ENCODE results near the gene F12.
"Not testable (repeated sequence)": the region's sequence is repeated elsewhere in the genome, so short reads cannot be mapped to it uniquely, and the experiment has no call there.

Gene F12

GRCh38 chr5:177367323-177367848 is 42.0 kb downstream of the F12 start:
- no peak for DNase-seq

- DNase-seq: peak; percentile 95
Observed at GRCh38 chr5:177366528-177367322, 42.6 kb downstream of the F12 start.

GRCh38 chr5:177365845-177366527 is 43.4 kb downstream of the F12 start:
- peak; percentile 42 for DNase-seq

- DNase-seq: no peak
Observed at GRCh38 chr5:177364159-177364962, 45.0 kb downstream of the F12 start.

GRCh38 chr5:177363565-177363964 is 45.8 kb downstream of the F12 start:
- DNase-seq: no peak

GRCh38 chr5:177362610-177363507 is 46.5 kb downstream of the F12 start:
- DNase-seq: peak; percentile 62

GRCh38 chr5:177362292-177362609 is 47.1 kb downstream of the F12 start:
- DNase-seq: no peak

- DNase-seq: no peak
Observed at GRCh38 chr5:177361418-177362291, 47.7 kb downstream of the F12 start.

GRCh38 chr5:177360740-177361139 is 48.6 kb downstream of the F12 start:
- DNase-seq: not testable (repeated sequence)

GRCh38 chr5:177359860-177360259 is 49.5 kb downstream of the F12 start:
- DNase-seq: no peak

- DNase-seq: no peak
Observed at GRCh38 chr5:177359451-177359851, 49.9 kb downstream of the F12 start.

GRCh38 chr5:177358370-177358819 is 51.0 kb downstream of the F12 start:
- no peak for DNase-seq

- peak; percentile 36 for DNase-seq
Observed at GRCh38 chr5:177357459-177358351, 51.7 kb downstream of the F12 start, which contains the start of gene RGS14. Gene RGS14, plus strand, starts transcription at chr5:177357924. Its CDS starts 101 bp downstream, at chr5:177358025.

GRCh38 chr5:177357146-177357458 is 52.3 kb downstream of the F12 start:
- no peak for DNase-seq

- no peak for DNase-seq
Observed at GRCh38 chr5:177356746-177357145, 52.6 kb downstream of the F12 start.

- DNase-seq: no peak
Observed at GRCh38 chr5:177355868-177356168, 53.5 kb downstream of the F12 start.

GRCh38 chr5:177355162-177355867 is 54.0 kb downstream of the F12 start:
- no peak for DNase-seq

- no peak for DNase-seq
Observed at GRCh38 chr5:177354711-177355110, 54.7 kb downstream of the F12 start.

- no peak for DNase-seq
Observed at GRCh38 chr5:177354256-177354655, 55.1 kb downstream of the F12 start.

GRCh38 chr5:177353093-177353492 is 56.3 kb downstream of the F12 start:
- no peak for DNase-seq
